Activated CD4-positive, alpha-beta T cell treated with anti-CD3 and anti-CD28 coated beads, Interleukin-2, amount 10 ng/mL, durations not matched to agents 7 days and 5 days (primary cell): ENCODE measurements around the gene FOXO1. TPM values are rescaled to one million over a fixed set of nuclear protein-coding genes. Genes with fewer than 3 reads are reported as not detected.

Experiments
- CTCF ChIA-PET: fragments of 350-600 bp; sonication (Branson Sonifier 250); formaldehyde crosslinking; loops from one replicate; lab custom pipeline; 2021; ENCODE audit warnings: antibody characterized with exemption; lab: Charles Lee
- POLR2A ChIA-PET: fragments of 350-600 bp; sonication (Branson Sonifier 250); formaldehyde crosslinking; loops from one replicate; lab custom pipeline; 2021; ENCODE audit warnings: antibody characterized with exemption; lab: Charles Lee
- DNase-seq: peaks from one replicate; pipeline ENCODE4 v3.0.0-alpha.2; 2020
- H3K27ac Mint-ChIP-seq: one replicate; pipeline ENCODE4 v1.8.0; 2021; ENCODE audit warnings: mild to moderate bottlenecking, moderate library complexity, mixed read lengths
- H3K27me3 Mint-ChIP-seq: one replicate; pipeline ENCODE4 v1.8.0; 2021; ENCODE audit warnings: mixed read lengths
- H3K36me3 Mint-ChIP-seq: one replicate; pipeline ENCODE4 v1.8.0; 2021; ENCODE audit warnings: low read depth, mixed read lengths
- H3K4me1 Mint-ChIP-seq: one replicate; pipeline ENCODE4 v1.8.0; 2021; ENCODE audit warnings: mixed read lengths
- H3K4me3 Mint-ChIP-seq: one replicate; pipeline ENCODE4 v1.8.0; 2021; ENCODE audit warnings: mild to moderate bottlenecking, moderate library complexity, mixed read lengths
- H3K9me3 Mint-ChIP-seq: one replicate; pipeline ENCODE4 v1.8.0; 2021; ENCODE audit warnings: mixed read lengths
- total RNA-seq, 2 experiments: library from RNA; stranded (reverse); gene quantifications; one replicate each; pipeline ENCODE4 v1.2.3, GENCODE V29; 2021

Gene FOXO1
- total RNA-seq, 2 experiments from 2014 or later = 40.3 to 46.5 TPM

- DNase-seq = no peak
- peaks cover 84% of the 10 kb centered on the region for H3K4me1 Mint-ChIP-seq
- H3K27ac Mint-ChIP-seq = no peak overlapping the region
- peaks cover 12% of the 10 kb centered on the region for H3K9me3 Mint-ChIP-seq
- CTCF ChIA-PET = no interaction called here
- no peaks in the 10 kb centered on the region for H3K27me3 Mint-ChIP-seq
- POLR2A ChIA-PET = interaction anchor here (0.6 kb wide), 1 partner anchor 331 kb away, joined by 4 read pairs; no protein-coding TSS in a partner anchor
- peaks cover 41% of the 10 kb centered on the region for H3K36me3 Mint-ChIP-seq
- H3K4me3 Mint-ChIP-seq = no peak overlapping the region
These were observed 85.2 kb downstream of the FOXO1 start for GRCh38 chr13:40581277-40581579.

- ChIA-PET POLR2A (interaction anchor here (0.6 kb wide), 1 partner anchor 141 kb away, joined by 3 read pairs; no protein-coding TSS in a partner anchor), CTCF (no interaction called here)
- Mint-ChIP-seq H3K4me3 (no peak overlapping the region), H3K36me3 (peaks cover 40% of the 10 kb centered on the region), H3K27me3 (no peaks in the 10 kb centered on the region), H3K4me1 (peaks cover 84% of the 10 kb centered on the region), H3K27ac (peak overlapping the region; percentile 75), H3K9me3 (peaks cover 12% of the 10 kb centered on the region)
- DNase-seq = no peak
These were observed 85.7 kb downstream of the FOXO1 start for GRCh38 chr13:40580566-40581276.

DNA sequence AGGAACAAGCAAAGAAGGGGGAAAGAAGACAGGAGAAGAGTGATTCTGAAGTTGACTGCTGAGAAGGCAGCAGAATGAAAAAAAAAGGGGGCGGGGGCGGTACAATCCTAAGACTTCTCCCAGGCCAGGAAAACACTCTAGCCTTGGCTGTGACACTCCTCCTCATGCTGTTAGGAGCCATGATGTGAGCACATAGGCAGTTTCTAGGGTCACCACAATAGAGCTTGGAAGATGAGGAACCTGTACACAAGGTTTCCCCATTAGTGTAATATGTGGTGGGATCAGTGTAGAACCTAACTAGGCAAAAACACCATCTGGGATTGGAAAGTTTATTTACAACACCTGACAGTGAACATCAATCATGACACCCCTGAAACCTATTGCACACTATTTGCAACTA is 86.9 kb downstream of the FOXO1 start:
- peaks cover 7% of the 10 kb centered on the region for H3K9me3 Mint-ChIP-seq
- no peak overlapping the region for H3K4me3 Mint-ChIP-seq
- CTCF ChIA-PET = interaction anchor here (1.2 kb wide), 1 partner anchor 19 kb away, joined by 3 read pairs; no protein-coding TSS in a partner anchor
- H3K36me3 Mint-ChIP-seq = peaks cover 40% of the 10 kb centered on the region
- no peaks in the 10 kb centered on the region for H3K27me3 Mint-ChIP-seq
- no peak overlapping the region for H3K27ac Mint-ChIP-seq
- DNase-seq = no peak
- POLR2A ChIA-PET = no interaction called here
- peaks cover 83% of the 10 kb centered on the region for H3K4me1 Mint-ChIP-seq

DNA sequence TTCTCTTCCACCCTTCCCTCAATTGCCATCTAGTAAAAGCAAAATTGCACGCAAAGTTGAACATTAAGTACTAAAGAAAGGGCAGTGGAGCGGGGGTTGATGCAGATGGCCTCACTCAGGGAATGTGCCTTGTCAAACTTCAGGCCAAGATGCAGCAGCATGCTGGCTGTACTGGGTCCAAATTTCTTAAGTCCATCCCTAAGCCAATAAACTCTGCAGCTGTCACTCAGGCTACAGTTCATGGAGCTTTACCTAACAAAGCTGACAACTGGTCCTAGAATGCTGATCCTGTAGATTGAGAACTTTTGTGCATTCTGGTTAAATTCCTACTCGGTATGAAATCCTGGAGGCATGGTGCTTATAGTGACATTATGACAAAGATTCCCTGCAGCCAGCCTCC is 88.4 kb downstream of the FOXO1 start:
- no peaks in the 10 kb centered on the region for H3K9me3 Mint-ChIP-seq
- peaks cover 88% of the 10 kb centered on the region for H3K4me1 Mint-ChIP-seq
- no peak for DNase-seq
- H3K36me3 Mint-ChIP-seq = peaks cover 32% of the 10 kb centered on the region
- POLR2A ChIA-PET = no interaction called here
- CTCF ChIA-PET = interaction anchor here (1.0 kb wide), 1 partner anchor 146 kb away, joined by 3 read pairs; no protein-coding TSS in a partner anchor
- no peak overlapping the region for H3K4me3 Mint-ChIP-seq
- H3K27me3 Mint-ChIP-seq = no peaks in the 10 kb centered on the region
- no peak overlapping the region for H3K27ac Mint-ChIP-seq

GRCh38 chr13:40576369-40576768 is 90.1 kb downstream of the FOXO1 start:
- Mint-ChIP-seq H3K4me1 (peaks cover 88% of the 10 kb centered on the region), H3K27me3 (no peaks in the 10 kb centered on the region), H3K36me3 (peaks cover 31% of the 10 kb centered on the region), H3K4me3 (no peak overlapping the region), H3K27ac (peak overlapping the region; percentile 48), H3K9me3 (no peaks in the 10 kb centered on the region)
- ChIA-PET POLR2A (no interaction called here), CTCF (interaction anchor here (1.0 kb wide), 2 partner anchors 26 to 32 kb away, joined by 3 read pairs; no protein-coding TSS in a partner anchor)
- DNase-seq = peak; percentile 29

DNA sequence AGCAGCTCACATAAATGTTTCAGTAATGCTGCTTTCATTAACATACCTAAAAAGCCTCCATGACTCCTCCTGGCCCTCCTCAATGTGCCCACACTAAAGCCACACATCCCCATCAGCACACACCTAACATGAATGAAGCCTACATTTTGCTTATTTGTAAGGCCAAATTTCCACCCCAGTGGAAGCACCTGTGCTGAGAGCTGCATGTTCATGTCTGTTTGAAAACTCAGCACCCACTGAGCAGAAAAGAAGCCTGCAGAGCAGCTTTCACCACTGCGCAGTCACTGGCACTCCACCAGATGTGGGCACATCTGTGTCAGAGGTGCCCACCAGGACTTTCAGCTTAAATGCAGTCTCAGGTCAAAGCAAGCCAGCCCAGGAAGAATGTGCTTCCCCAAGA is 93.5 kb downstream of the FOXO1 start:
- Mint-ChIP-seq H3K4me3 (no peak overlapping the region), H3K9me3 (no peaks in the 10 kb centered on the region), H3K27ac (peak overlapping the region; percentile 66), H3K27me3 (no peaks in the 10 kb centered on the region), H3K4me1 (peaks cover 82% of the 10 kb centered on the region), H3K36me3 (peaks cover 25% of the 10 kb centered on the region)
- POLR2A ChIA-PET = no interaction called here
- no peak for DNase-seq
- CTCF ChIA-PET = interaction anchor here (0.9 to 1.5 kb wide), 3 partner anchors 10 to 257 kb away, joined by 3 read pairs; no protein-coding TSS in a partner anchor

GRCh38 chr13:40571338-40571963 is 95.0 kb downstream of the FOXO1 start:
- Mint-ChIP-seq H3K27ac (no peak overlapping the region), H3K27me3 (no peaks in the 10 kb centered on the region), H3K9me3 (no peaks in the 10 kb centered on the region), H3K36me3 (peaks cover 17% of the 10 kb centered on the region), H3K4me3 (no peak overlapping the region), H3K4me1 (peaks cover 70% of the 10 kb centered on the region)
- no peak for DNase-seq
- POLR2A ChIA-PET = no interaction called here
- CTCF ChIA-PET = interaction anchor here (0.6 to 1.5 kb wide), 3 partner anchors 12 to 13 kb away, joined by 3 to 4 read pairs (median 4); no protein-coding TSS in a partner anchor

- no peak overlapping the region for H3K4me3 Mint-ChIP-seq
- H3K4me1 Mint-ChIP-seq = peaks cover 66% of the 10 kb centered on the region
- H3K36me3 Mint-ChIP-seq = peaks cover 13% of the 10 kb centered on the region
- ChIA-PET CTCF (interaction anchor here (0.6 kb wide), 1 partner anchor 13 kb away, joined by 4 read pairs; no protein-coding TSS in a partner anchor), POLR2A (no interaction called here)
- no peak overlapping the region for H3K27ac Mint-ChIP-seq
- DNase-seq = no peak
- no peaks in the 10 kb centered on the region for H3K9me3 Mint-ChIP-seq
- H3K27me3 Mint-ChIP-seq = no peaks in the 10 kb centered on the region
These were observed 95.5 kb downstream of the FOXO1 start for GRCh38 chr13:40570930-40571329.

DNA sequence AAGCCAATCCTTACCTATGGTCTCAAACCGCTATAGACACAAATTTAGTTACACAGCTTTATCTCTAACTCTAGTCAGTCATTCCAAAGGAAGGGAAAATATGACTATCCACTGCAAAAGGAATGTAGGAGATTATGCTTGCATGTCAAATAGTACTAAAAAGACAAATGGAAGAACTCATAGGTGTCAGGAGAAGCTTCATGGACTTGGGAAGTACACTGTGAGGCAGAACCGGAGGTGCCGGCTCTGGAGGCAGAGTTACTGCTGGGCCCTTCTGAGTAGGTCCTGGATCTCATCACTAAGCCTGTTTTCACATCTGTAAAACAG is 97.5 kb downstream of the FOXO1 start:
- H3K4me1 Mint-ChIP-seq = peaks cover 66% of the 10 kb centered on the region
- CTCF ChIA-PET = interaction anchor here (1.1 kb wide), 1 partner anchor 48 kb away, joined by 3 read pairs; no protein-coding TSS in a partner anchor
- H3K4me3 Mint-ChIP-seq = no peak overlapping the region
- no peak for DNase-seq
- POLR2A ChIA-PET = no interaction called here
- no peaks in the 10 kb centered on the region for H3K9me3 Mint-ChIP-seq
- no peak overlapping the region for H3K27ac Mint-ChIP-seq
- H3K27me3 Mint-ChIP-seq = no peaks in the 10 kb centered on the region
- H3K36me3 Mint-ChIP-seq = peaks cover 7% of the 10 kb centered on the region

DNA sequence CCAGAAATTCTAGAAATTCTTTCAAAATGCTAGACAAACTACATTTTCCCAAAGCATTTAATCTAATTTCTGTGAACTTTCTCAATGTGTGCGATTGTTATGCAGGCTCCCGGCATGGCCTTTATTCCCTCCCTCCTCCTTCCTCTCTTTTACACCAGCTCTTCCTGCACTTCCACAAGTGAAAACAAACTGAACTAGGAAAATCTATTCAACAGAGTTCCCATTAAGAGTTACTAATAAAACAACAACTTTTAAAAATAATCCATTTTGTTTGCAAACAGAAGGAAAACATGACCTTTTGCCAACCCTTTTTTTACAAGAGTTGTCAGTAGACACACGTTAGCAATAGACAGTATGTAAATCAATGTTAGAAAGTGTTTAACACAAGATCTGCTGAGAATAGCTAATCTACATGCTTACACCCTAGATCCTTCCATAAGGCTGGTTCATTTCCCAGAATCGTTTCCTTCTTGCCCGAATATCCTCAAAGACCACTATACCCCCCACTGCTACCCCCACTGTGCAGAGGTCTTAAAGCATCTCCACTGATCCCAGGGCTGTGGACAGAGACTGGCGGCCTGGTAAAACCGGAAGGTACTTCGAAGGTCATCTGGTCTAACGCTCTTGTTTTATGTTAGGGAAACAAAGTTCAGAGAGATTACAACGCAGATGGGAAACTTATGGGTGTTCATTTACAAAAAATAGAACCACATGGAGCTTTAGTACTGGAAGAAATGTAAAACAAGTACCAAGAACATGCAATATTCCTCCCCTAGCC is 98.0 kb downstream of the FOXO1 start:
- peaks cover 66% of the 10 kb centered on the region for H3K4me1 Mint-ChIP-seq
- no peak overlapping the region for H3K27ac Mint-ChIP-seq
- ChIA-PET CTCF (interaction anchor here (1.1 kb wide), 1 partner anchor 47 kb away, joined by 3 read pairs; no protein-coding TSS in a partner anchor), POLR2A (no interaction called here)
- DNase-seq = no peak
- no peaks in the 10 kb centered on the region for H3K27me3 Mint-ChIP-seq
- H3K36me3 Mint-ChIP-seq = peaks cover 7% of the 10 kb centered on the region
- no peak overlapping the region for H3K4me3 Mint-ChIP-seq
- no peaks in the 10 kb centered on the region for H3K9me3 Mint-ChIP-seq

DNA sequence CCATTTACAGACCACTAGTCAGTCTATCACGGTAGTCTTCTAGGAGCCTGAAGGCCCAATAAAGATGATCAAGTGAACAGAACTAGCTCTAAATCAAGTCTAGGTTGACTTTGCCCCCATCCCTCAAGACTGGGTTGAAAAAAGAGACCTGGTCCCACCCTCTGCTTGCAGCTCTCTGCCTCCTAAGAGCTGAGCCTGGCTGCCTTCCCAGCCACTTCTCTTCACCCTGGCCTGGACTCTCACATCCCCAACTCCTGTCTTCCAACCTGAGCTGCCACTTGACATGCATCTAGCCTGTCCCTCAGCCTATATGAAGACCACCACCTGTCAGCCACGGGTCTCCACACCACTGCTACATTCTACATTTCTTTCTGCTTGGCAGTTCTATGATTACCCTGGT is 99.6 kb downstream of the FOXO1 start:
- ChIA-PET CTCF (no interaction called here), POLR2A (no interaction called here)
- Mint-ChIP-seq H3K27me3 (no peaks in the 10 kb centered on the region), H3K27ac (no peak overlapping the region), H3K36me3 (peaks cover 4% of the 10 kb centered on the region), H3K9me3 (no peaks in the 10 kb centered on the region), H3K4me1 (peaks cover 71% of the 10 kb centered on the region), H3K4me3 (no peak overlapping the region)
- DNase-seq = no peak

DNA sequence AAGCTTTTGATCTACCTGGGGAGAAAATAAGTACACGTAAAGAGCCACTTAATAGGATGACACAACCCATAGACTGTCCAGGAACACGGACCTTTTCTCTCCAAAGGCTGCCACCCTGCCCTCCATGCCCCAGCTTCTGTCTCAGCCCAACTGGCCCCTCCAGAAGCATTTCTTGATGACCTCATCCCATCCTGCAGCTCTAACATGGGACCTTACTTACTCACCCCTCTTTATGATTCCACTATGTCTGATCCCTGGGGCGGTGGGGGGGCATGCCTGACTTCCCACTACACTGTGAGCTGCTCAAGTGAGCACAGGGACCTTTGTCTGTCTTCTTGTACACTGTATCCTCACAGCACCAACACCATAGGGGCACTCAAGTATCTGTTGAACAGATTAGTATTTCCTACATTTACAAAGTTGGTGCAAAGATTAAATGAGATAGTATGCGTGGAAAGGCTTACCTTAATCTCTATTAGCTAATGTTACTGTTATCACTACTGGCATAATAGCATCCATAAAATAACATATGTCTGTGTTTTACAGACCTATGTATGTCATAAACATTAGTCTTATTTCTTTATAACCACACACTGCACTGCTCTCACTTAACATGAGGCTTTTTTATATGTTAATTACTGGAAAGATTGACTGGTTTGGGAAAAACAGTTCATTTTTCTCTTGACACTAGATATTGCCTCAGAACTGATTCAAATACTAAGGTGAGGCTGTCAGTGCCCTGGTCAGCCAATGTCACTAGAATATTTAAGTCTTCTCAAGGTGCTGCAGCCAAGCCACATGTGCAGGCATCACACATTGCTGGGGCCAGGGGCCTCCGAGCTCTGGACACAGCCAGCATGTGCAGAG is 100.9 kb downstream of the FOXO1 start:
- no peak overlapping the region for H3K27ac Mint-ChIP-seq
- H3K36me3 Mint-ChIP-seq = peaks cover 10% of the 10 kb centered on the region
- no peaks in the 10 kb centered on the region for H3K27me3 Mint-ChIP-seq
- ChIA-PET CTCF (interaction anchor here (1.0 to 1.5 kb wide), 3 partner anchors 11 to 26 kb away, joined by 3 to 4 read pairs (median 4); no protein-coding TSS in a partner anchor), POLR2A (no interaction called here)
- H3K4me3 Mint-ChIP-seq = no peak overlapping the region
- peaks cover 60% of the 10 kb centered on the region for H3K4me1 Mint-ChIP-seq
- peaks cover 4% of the 10 kb centered on the region for H3K9me3 Mint-ChIP-seq
- DNase-seq = no peak
